Measurements from ENCODE around the gene ARSK.
A peak's percentile ranks its signal among the peaks of the same experiment; 100 is the strongest.
"Not testable (repeated sequence)": the region's sequence is repeated elsewhere in the genome, so short reads cannot be mapped to it uniquely, and the experiment has no call there.

Gene ARSK

DNA sequence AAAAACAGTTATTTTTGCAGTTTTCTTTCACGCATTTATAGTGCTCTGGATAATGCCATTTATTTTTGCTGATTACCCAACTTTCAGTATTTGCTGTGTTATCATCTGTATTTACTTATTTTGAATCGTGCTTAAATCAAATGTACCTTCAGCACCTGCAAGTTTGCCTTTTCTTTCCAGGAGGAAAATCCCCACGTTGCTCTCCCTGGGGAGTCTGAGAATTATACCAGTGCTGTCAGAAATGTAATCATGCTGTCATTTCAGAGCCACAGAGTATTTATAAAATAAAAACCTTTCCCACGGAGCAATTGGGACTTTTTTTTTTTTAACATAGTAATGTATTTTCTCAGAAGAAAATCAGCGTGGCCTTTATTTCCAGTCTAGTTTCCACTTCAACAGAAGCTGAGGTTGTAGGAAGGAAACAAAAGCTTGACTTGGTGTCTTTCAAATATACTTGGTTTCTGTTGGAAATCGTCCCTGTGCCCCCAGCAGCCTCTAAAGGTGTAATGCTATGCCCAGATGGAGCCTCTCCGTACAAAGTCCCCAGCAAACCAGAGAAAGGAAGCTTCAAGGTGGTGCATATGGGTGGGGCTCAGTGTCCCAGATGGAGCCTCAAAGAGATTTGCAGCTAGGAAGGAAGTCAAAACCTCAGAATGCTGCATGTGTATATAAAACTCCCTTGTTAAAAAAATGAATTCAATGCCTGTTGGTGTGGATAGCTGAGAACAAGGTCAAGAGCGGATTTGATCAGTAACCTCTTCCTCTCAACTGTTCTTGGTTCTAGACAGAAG, 67.1 kb downstream of the ARSK start:
- no peak for DNase-seq

DNA sequence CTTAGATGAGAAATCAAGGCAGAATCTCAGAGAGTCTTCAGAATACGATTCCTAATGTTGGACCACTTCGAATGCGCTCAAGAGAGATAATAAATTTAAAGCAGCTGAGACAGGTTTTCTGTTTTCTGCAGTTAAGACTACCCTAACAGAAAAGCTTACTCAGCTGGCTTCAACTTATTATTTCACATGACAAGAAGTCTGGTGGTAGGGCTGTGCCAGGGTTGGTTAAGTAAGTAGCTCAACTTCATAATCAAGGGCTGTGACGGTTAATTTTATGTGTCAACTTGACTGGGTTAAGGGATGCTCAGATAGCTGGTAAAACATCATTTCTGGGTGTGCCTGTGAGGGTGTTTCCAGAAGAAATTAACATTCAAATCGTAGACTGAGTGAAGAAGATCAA, 68.8 kb downstream of the ARSK start:
- no peak for DNase-seq

DNA sequence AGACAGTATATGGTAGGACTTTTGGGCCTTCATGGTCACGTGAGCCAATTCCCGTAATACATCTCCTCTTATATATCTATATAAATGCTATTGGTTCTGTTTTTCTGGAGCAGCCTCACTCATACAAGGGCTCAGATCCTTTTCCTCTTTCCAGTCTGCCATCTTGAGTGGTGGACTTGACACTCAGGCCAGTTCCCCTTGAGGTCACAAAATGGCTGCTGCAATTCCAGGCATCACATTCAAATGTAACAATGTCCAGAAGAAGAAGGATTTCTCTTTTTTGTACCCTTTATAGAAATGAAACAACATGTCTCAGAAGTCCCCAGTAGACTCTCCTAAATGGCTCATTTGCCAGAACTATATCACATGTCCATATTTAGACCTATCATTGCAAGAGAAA, 69.5 kb downstream of the ARSK start:
- DNase-seq, result no peak

DNA sequence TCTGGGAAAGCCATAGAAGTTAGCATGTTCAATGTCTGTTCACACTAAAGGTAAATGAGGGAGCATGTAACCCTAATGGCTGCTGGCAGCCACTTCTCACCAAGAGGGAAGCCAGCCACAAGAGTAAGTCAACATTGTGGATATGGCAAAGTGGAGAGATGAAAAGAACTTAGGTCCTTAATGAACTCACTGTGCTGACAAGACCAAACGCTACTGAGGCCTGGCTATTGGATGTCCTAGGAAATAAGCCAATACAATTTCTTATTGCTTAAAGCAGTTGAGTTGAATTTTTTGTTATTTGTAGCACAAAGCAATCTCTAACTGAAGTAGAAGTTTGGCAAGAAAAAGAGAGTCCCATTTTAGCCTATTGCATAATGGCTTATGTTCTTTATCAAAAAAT, 71.8 kb downstream of the ARSK start:
- no peak for DNase-seq

DNA sequence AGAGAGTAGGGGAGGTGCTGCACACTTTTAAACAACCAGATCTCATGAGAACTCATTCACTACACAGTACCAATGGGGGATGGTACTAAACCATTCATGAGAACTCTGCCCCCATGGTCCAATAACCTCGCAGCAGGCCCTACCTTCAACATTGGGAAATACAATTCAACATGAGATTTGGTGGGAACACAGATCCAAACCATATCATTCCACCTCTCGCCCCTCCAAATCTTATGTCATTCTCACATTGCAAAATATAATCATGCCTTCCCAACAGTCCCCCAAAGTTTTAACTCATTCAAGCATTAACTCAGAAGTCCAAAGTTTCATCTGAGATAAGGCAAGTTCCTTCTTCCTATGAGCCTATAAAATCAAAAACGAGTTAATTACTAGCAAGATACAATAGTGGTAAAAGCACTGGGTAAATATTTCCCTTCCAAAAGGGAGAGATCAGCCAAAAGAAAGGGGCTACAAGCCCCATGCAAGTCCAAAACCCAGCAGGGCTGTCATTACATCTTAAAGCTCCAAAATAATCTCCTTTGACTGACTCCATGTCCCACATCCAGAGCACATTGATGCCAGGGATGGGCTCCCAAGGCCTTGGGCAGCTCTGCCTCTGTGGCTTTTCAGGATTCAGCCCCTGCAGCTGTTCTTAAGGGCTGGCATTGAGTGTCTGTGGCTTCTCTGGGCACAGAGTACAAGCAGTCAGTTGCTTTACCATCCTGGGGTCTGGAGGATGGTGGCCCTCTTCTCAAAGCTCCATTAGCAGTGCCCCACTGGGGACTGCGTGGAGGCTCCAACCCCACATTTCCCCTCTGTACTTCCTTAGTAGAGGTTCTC, 73.3 kb downstream of the ARSK start:
- no peak for DNase-seq

DNA sequence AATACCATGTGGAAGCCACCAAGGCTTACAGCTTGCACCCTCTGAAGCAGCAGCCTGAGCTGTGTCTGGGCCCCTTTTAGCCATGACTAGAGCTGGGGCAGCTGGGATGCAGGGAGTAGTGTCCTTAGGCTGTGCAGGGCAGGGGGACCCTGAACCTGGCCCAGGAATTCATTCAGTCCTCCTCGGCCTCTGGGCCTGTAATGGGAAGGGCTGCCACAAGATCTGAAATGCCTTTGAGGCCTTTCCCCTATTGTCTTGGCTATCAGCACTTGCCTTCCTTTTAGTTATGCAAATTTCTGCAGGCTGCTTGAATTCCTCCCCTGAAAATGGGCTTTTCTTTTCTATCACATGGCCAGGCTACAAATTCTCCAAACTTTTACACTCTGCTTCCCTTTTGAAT, 74.0 kb downstream of the ARSK start:
- no peak for DNase-seq

DNA sequence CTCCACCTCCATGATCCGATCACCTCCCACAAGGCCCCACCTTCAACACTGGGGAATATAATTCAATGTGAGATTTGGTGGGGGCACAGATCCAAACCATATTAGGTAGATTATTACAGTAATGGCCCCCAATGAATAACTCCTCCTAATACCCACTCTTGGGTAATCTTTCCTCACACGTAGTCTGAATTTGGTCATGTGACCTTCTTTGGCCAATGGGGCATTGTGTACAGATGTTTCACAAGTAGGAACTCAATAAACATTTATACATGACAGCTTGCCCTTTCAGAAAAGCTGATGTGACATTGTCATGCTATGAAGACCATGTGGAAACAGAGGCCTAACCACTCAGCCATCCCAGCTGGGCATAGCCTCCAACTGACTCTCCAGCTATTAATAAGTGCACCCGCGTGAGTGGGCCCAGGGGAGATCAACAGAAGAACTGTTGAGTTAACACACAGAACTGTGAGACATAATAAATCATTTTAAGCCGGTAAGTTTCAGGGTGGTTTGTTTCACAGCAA, 75.6 kb downstream of the ARSK start:
- no peak for DNase-seq

DNA sequence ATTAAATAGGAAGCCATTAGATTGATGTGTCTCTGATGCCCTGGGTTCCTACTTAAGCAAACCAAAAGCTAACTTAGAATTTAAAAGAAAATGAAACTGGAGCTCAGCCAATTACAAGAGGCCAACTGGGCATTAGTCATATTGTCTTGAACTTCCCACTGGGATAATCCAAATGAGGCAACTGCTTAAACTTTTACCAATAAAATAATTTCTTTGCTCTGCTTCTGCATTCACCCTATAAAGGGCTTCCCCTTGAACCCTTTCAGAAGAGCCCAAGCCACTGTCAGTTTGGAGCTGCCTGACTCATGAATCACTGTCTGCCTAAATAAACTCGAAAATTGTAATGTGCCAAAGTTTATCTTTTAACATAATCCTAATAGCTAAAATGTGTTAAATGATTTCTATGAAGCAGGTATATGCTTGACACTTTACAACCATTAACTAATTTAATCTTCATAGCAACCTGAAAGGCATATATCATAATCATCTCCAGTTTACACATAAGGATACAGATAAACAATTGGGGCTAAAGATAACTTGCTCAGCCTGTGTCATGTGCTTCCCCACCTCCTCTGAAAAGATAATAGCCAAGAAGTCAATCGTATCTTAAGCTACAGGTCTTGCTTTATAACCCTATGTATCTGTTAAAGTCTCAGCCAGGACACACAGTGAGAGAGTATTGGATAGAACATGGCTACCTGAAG, 76.5 kb downstream of the ARSK start:
- no peak for DNase-seq

DNA sequence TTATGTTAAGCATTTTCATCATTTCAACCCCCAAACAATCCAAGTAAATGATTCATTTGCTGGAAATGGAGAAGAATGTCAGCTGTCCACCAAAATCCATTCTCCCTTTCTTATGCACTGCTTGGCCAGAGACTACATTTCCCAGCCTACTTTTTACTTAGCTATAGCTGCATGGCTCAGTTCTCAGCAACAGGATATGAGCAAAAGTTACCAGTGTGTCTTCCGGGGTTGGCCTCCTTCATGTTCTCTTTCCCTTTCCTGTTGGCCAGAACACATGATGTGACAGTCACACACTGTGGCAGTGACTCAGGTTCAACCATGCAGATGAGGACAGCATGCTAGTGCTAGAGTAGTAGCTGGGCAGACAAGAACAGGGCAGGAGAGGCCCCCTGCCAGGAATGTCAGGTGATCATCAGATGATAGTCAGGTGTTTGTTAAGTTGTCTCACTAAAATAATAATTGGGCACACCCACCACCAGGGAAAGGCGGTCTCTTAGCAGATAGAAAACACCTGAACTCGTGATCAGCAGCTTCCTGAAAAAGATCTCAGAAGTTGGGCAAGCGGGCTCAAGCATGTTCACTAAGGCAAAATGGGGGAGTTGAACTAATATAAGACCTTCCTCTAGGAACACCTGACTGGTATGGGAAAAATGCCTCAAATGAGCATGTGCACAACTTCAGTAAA, 77.2 kb downstream of the ARSK start:
- DNase-seq, result no peak

DNA sequence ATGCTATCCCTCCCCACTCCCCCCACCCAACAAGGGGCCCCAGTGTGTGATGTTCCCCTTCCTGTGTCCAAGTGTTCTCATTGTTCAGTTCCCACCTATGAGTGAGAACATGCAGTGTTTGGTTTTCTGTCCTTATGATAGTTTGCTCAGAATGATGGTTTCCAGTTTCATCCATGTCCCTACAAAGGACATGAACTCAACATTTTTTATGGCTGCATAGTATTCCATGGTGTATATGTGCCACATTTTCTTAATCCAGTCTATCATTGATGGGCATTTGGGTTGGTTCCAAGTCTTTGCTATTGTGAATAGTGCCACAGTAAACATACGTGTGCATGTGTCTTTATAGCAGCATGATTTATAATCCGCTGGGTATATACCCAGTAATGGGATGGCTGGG, 78.0 kb downstream of the ARSK start:
- DNase-seq, result not testable (repeated sequence)

DNA sequence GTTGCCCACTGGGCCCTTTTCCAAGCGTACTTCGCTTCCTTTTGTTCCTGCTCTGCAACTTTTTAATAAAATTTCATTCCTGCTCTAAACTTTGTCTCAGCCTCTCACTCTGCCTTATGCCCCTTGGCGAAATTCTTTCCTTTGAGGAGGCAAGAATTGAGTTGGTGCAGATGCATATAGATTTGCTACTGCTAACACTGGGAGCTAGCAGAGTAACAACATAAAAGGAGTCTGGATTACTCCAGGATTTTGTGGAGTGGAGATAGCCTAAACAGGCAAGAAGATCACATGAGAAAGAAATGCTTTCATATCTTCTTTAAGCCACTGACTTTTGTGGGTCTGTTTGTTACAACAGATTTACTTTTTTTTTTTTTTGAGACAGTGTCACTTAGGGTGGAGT, 78.8 kb downstream of the ARSK start:
- DNase-seq, result no peak

DNA sequence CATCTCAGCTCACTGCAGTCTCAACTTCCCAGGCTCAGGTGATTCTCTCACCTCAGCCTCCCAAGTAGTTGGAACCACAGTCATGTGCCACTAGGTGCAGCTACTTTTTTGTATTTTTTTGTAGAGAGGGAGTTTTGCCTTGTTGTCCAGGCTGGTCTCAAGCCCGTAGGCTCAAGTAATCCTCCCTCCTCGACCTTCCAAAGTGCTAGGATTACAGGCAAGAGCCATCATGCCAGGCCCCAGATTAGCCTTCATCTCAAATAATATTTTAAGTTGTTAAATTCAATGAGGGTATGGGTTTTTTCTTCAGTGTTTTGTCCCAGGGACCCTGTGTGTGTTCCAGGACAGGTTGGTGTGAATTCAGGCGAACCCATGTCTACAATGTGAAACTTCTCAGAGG, 79.2 kb downstream of the ARSK start:
- DNase-seq, result no peak

DNA sequence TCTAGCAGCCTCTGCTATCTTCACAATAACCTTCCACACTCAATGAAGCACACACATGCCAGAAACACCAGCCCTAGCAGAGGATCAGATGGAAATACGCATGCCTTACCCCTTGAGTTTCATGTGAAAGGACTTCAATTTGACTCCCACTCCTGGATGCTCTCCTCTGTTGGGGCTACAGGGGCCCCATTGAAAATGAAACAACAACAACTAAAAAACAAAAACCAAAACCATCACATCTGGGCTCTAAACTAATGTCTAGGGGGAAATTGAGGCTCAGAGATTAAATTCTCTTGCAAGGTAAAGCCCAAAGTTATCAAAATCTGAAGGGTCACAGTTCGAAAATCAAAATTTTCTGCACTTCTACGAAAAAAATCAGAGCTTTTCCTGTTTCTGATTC, 83.7 kb downstream of the ARSK start:
- no peak for DNase-seq

DNA sequence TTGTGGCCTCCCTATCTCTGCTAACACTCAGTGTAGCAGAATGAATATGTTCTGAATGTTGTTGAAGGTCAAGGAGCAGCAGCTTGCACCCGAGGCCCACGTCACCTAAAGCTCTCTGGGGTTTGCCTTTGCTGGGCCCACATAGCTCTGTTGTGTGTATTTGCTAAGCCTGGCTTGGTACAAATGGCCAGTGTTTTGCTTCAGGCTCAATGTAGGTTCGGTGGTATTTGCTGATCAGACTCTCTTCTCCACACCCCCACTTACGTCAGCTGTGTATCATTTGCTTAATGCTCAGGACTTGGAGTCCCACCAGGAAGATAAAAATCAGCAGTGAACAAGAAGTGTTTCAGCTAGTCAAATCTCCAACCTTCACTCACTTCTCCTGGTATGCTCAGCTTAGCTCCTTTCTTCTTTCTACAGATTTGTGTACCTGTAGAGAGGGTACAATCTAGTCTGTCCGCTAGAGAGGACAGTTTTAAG, 86.9 kb downstream of the ARSK start:
- no peak for DNase-seq

DNA sequence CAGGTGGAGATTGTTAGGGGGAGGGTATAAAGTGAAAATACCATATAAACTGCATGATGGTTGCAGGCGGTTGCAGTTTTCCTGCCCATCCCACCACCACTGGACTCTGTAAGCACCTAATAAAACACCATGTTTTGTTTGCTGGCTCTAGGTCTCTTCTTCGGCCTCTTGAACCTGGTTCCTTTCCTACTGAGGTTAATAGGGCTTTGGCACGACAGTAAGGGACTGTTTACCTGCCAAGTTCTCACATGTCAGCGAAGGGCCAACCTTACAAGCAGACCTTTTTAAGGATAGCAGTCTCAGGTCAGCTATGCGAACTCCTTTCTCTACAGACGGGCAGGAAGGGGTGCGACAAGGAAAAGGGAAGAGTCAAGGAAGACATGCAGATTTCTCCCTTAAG, 88.3 kb downstream of the ARSK start:
- DNase-seq, result no peak

DNA sequence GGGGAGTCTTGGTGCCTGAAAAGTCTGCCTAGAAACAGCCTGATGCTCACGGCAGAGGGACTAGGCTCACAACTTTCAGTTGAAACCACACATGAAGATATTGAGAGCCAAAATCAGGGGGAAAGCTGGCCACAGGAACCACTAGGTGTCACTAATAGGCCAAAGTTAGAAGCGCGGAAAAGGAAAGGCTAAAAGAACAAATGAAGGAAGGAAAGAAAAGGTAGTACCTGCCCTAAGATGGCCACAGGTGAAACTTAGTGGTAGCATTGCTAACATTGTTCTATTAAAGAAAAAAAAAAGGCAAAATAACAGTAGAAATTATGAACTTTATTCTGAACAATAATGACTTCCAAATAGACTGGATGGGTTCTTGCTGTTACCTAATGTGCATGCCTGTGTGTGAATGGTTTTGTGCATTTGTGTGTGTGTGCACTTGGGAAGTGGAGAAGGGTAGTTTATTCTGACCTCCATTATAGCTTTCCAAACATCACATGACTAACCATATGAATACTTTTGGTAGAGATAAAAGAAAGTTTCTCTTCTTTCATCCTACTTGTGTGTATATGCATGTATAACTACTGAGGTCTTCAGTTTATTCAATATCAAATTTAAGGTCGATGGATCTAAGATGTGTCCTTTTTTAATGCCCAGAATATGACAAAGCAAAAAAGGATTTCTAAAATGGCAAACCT, 89.6 kb downstream of the ARSK start:
- no peak for DNase-seq

DNA sequence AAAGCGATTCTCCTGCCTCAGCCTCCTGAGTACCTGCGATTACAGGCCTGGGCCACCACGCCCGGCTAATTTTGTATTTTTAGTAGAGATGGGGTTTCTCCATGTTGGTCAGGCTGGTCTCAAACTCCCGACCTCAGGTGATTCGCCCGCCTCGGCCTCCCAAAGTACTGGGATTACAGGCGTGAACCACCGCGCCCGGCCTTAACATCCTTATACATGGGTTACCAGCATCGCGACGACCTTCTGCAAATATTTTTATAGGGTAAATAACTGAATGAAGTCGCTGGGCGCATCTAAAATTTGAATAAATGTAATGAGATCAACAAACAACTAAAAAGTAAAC, 91.3 kb downstream of the ARSK start:
- DNase-seq, result not testable (repeated sequence)

DNA sequence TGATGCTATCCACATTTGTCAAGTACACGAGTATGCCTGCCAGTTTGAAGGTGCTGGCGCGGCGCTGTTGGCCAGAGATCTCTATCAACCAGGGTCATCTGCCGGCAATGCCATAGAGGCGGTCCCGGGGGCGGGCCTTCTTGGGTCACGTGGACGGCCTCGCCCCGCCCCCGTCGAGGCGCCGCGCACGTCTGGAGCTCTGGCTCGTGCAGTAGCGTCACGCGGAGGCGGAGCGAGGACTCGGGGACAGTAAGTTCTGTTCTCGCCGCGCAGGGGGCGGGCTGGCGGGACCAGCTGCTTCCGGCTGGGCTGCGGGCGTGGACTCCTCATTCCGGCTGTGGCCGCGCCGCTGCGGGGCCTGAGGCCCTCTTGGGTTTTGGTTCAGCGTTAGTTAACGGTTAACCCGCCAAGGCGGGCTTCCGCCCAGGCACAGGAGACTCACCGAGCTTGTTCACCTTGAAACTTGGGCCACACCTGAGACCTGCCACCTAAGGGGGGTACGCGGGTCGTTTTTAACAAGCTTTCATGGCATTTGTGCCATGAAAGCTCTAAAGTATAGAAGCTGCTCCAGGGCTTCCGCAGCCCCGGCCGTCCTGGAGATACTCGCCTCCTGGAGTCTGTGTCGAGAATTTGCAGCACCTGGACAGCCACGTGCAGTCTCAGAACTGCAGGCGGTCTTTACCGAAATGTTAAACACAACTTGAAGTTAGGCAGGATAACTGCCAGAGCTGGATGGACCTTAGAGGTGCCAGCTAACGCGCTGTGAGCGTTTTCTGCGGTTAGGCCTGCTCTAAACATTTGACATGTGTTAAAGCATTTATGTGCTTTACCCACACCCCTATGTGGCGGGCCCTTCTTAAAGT, 91.9 kb downstream of the ARSK start, which contains the start of gene RFESD:
Gene RFESD (plus strand): TSS at position 209 of the 863 bp plus-strand sequence. CDS start 5,495 bp downstream, outside the sequence.
- DNase-seq, result peak; percentile 18

DNA sequence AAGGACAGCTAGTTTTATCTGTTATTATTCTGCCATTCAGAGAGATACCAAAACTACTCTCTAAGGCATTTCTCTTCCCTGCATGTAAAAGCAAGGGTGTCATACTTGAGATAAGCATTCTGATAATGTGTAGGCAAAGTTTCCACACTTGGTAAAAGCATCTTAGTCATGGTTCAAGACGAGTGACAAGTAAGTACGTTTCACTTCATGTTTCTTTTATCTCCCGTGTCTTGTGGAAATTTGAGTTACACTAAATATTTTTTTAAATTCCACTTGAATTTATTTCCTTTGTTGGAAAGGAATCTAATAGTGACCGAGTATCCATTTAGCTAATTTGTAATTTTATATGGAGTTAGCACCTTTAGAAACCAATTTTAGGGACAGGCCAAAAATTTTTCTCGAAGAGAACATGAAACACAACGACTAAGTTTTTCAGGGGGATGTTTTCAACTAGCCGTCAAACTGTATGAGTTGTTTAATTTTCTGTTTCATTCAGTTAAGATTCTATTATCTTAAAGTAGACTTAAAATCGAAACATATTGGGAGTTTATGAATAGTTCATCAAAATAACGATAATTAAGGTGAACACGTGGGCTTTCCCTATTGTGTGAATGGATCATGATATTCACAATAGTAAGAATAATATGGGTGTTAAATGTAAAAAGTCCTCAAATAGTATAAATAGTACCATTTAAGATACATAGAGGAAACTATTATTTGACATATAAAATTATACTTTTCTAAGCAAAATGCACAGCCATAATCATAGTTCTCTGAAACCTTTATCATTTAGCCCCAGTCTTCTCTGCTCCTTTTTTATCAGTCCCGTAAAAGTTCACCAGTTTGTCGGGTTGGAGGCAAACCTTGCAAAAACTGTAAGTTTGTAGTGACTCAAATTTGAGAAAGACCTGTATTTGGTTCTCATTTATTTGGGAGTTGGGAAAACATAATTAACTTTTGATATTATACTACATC, 93.3 kb downstream of the ARSK start:
- no peak for DNase-seq

DNA sequence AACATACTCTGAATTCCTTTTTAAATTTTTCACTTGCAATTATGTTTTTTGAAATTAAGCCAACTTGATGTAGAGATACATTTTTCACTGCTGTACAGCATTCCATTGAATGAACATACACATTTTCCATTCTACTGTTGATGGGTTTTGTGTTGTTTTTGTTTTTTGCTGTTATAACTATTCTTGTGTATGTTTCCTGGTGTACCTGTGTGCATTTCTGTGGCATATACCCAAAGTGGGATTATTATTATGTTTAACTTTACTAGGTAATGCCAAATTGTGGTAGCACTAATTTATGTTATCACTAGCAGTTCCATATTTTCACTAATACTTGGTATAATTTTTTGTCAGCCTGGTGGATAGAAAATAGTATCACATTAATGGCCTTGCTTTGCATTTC, 94.4 kb downstream of the ARSK start:
- DNase-seq, result no peak

All from NCI-H1694 (cell line).